Psoas muscle (tissue), 8 donors: Measurements from ENCODE around the gene SYK. TPM values are rescaled to one million over a fixed set of nuclear protein-coding genes. Genes with fewer than 3 reads are reported as not detected.

Experiments used
- ATAC-seq, 4 donors: fragments of 200-7000 bp; cut with Tn5 transposase; one replicate each; pipeline ENCODE4 v1.9.1; 2020; ENCODE audit warnings: moderate library complexity in 3 of 4, mild to moderate bottlenecking in 2 of 4
- DNase-seq, 2 donors: peaks; one replicate each; pipeline ENCODE4 v3.0.0-alpha.2; 2020
- H3K27ac ChIP-seq: fragments of 200-600 bp; one replicate; pipeline ENCODE4 v1.8.0; 2022
- H3K27me3 ChIP-seq, 3 donors: fragments of 200-600 bp in 1 of 3; one replicate each; pipeline versions ENCODE4 v1.6.1 to v1.8.0; 2013 to 2022; ENCODE audit warnings: low read length in 2 of 3, mild to moderate bottlenecking in 2 of 3, moderate library complexity in 1 of 3; ENCODE audit not compliant: insufficient read depth in 3 of 3
- H3K36me3 ChIP-seq, 2 donors: fragments of 200-600 bp in 1 of 2; one replicate each; pipeline versions ENCODE4 v1.6.1 to v1.8.0; 2013 to 2022; ENCODE audit warnings: low read depth in 1 of 2, mild to moderate bottlenecking in 1 of 2, moderate library complexity in 1 of 2; ENCODE audit not compliant: insufficient read depth in 1 of 2
- H3K4me1 ChIP-seq: fragments of 200-600 bp; one replicate; pipeline ENCODE4 v1.8.0; 2022
- H3K4me3 ChIP-seq: fragments of 200-600 bp; one replicate; pipeline ENCODE4 v1.8.0; 2022; ENCODE audit warnings: mild to moderate bottlenecking
- H3K9me3 ChIP-seq: fragments of 200-600 bp; one replicate; pipeline ENCODE4 v1.8.0; 2022
- CTCF ChIP-seq: fragments of 200-600 bp; IDR thresholded peaks from one replicate; pipeline ENCODE4 v1.8.0; 2022; ENCODE audit warnings: antibody characterized with exemption
- WGBS, 3 donors: extraction: QIAGEN DNeasy Blood & Tissue Kit; methylation state at CpG; one replicate each; pipeline versions ENCODE4 v1.1.6 to v1.1.7; 2013; 5-methylcytosine and 5-hydroxymethylcytosine counted together
- intact Hi-C, 2 donors: fragments of 100-400 bp; cut with DNase I; formaldehyde crosslinking; loops; one replicate each; pipeline versions ENCODE4 v1.11.0 to v1.14.2; 2022
- polyA plus RNA-seq, 3 donors: library from polyadenylated mRNA; stranded (reverse); fragments of 200-250 nt; gene quantifications; one replicate each; pipeline ENCODE4 v1.2.3, GENCODE V29; 2013
- total RNA-seq, 4 donors: library from RNA; stranded (reverse); fragmentation: NEBNext Ultra II Directional in 2 of 4; extraction: Animal tissue kit (Norgen Biotek cat#: 25700) in 2 of 4; gene quantifications; one replicate each; pipeline versions ENCODE4 v1.2.1 to v1.2.4, GENCODE V29; 2021 to 2023
- donor health status: healthy with polysubstance abuse.
- donor health status: DM: no; HTN: no; CAD: no; lungs with moderate emphysema.
- donor health status: Bipolar disorder and iron deficiency.
- donor health status: healthy.
- donor health status: DM: yes; HTN: yes; CAD: no.
- donor health status: DM: no; HTN: no; CAD: no.
- donor health status: DM: no; HTN: no; CAD: no.
- donor health status: DM: yes; HTN: yes; CAD: no.

Gene SYK
- total and polyA plus RNA-seq, 7 donors: 0.40 to 2.8 (median 1.4) TPM

- no peak for DNase-seq
- Histone ChIP-seq H3K27me3 (no peaks in the 10 kb centered on the region), H3K9me3 (no peaks in the 10 kb centered on the region), H3K4me3 (no peak overlapping the region), H3K4me1 (peaks cover 22% of the 10 kb centered on the region), H3K27ac (no peak overlapping the region), H3K36me3 (no peaks in the 10 kb centered on the region)
- WGBS, 3 donors: 91 to 97% (median 91%) methylated on average over 7 of the region's 7 CpGs
- intact Hi-C loops: no loop called here
- no peak for TF ChIP-seq CTCF
- no peak for ATAC-seq
Measured at GRCh38 chr9:90842176-90842777, 40.7 kb downstream of the SYK start.

GRCh38 chr9:90842996-90843395 lies 41.4 kb downstream of the SYK start:
- intact Hi-C loops: no loop called here

GRCh38 chr9:90843525-90843924 lies 41.9 kb downstream of the SYK start:
- H3K27ac ChIP-seq: no peak overlapping the region
- no peaks in the 10 kb centered on the region for H3K9me3 ChIP-seq
- intact Hi-C loops: no loop called here
- peaks cover 24% of the 10 kb centered on the region for H3K4me1 ChIP-seq
- ATAC-seq (no peak), DNase-seq (no peak)
- no peaks in the 10 kb centered on the region for H3K27me3 ChIP-seq
- H3K4me3 ChIP-seq: no peak overlapping the region
- no peaks in the 10 kb centered on the region for H3K36me3 ChIP-seq
- TF ChIP-seq CTCF: no peak
- 84 to 90% (median 85%) methylated on average over 6 of the region's 6 CpGs for WGBS, 3 donors

More at GRCh38 chr9:90842996-90843395, 41.4 kb downstream of the SYK start:
- H3K27ac ChIP-seq: no peak overlapping the region
- no peak overlapping the region for H3K4me3 ChIP-seq
- no peak for ATAC-seq
- no peaks in the 10 kb centered on the region for H3K36me3 ChIP-seq
- DNase-seq: no peak
- WGBS, 3 donors: 85 to 90% (median 89%) methylated on average over 14 of the region's 14 CpGs
- H3K4me1 ChIP-seq: peaks cover 29% of the 10 kb centered on the region
- H3K9me3 ChIP-seq: no peaks in the 10 kb centered on the region
- no peak for TF ChIP-seq CTCF
- H3K27me3 ChIP-seq: no peaks in the 10 kb centered on the region

GRCh38 chr9:90844326-90844725 lies 42.7 kb downstream of the SYK start:
- H3K27me3 ChIP-seq: no peaks in the 10 kb centered on the region
- H3K27ac ChIP-seq: no peak overlapping the region
- ATAC-seq (no peak), DNase-seq (no peak)
- H3K9me3 ChIP-seq: no peaks in the 10 kb centered on the region
- H3K4me1 ChIP-seq: peaks cover 18% of the 10 kb centered on the region
- no peak overlapping the region for H3K4me3 ChIP-seq
- no peaks in the 10 kb centered on the region for H3K36me3 ChIP-seq
- intact Hi-C loops: no loop called here
- TF ChIP-seq CTCF: no peak

GRCh38 chr9:90846770-90847419 lies 45.3 kb downstream of the SYK start:
- Histone ChIP-seq H3K36me3 (no peaks in the 10 kb centered on the region), H3K27ac (peak overlapping the region; percentile 20), H3K4me3 (no peak overlapping the region), H3K9me3 (no peaks in the 10 kb centered on the region), H3K4me1 (peaks cover 17% of the 10 kb centered on the region), H3K27me3 (no peaks in the 10 kb centered on the region)
- peak; percentile 51 to 94 (median 86) for ATAC-seq
- WGBS, 3 donors: 34 to 57% (median 43%) methylated on average over 6 of the region's 6 CpGs
- no peak for DNase-seq
- TF ChIP-seq CTCF: no peak
- intact Hi-C loops: no loop called here
